ENCODE measurements around the gene TRIO.

TRIO gene

GRCh38 chr5:14281746-14282181 lies 138.6 kb downstream of the TRIO start:
- Histone ChIP-seq H3K9ac (ENCODE audit: low read length) (no peak overlapping the region), H3K4me1 (ENCODE audit: control insufficient read depth in 1 of 2, insufficient read depth in 2 of 2, low read length in 2 of 2) (peaks cover 0 to 14% of the 10 kb centered on the region in 2 experiments), H3K18ac (ENCODE audit: low read length) (no peak overlapping the region), H3K14ac (ENCODE audit: low read length) (no peak overlapping the region), H3K4ac (ENCODE audit: low read depth, low read length) (no peak overlapping the region), H2BK120ac (ENCODE audit: insufficient read depth, low read length, poor library complexity) (no peak overlapping the region), H3K4me2 (ENCODE audit: low read length) (no peak overlapping the region), H3K79me2 (ENCODE audit: control insufficient read depth, insufficient read depth, low read length, poor library complexity) (peaks cover 3% of the 10 kb centered on the region), H4K8ac (ENCODE audit: low read depth, low read length) (no peak overlapping the region), H3K27ac (ENCODE audit: low read depth, low read length) (no peak overlapping the region), H2BK12ac (ENCODE audit: low read length) (no peak overlapping the region), H3K79me1 (ENCODE audit: low read length) (no peaks in the 10 kb centered on the region), H3K9me3 (ENCODE audit: insufficient read depth, low read depth, low read length) (no peaks in the 10 kb centered on the region), H3K27me3 (ENCODE audit: insufficient read depth, low read length) (no peaks in the 10 kb centered on the region), H4K12ac (ENCODE audit: low read depth, low read length) (no peak overlapping the region), H3K4me3 (ENCODE audit: low read depth, low read length) (no peak overlapping the region), H2BK5ac (ENCODE audit: low read depth, low read length, poor library complexity) (no peak overlapping the region), H2AFZ (ENCODE audit: insufficient read depth, low read length, poor library complexity) (no peak overlapping the region), H3K36me3 (ENCODE audit: control insufficient read depth in 1 of 2, insufficient read depth in 2 of 2, low read length in 2 of 2) (peaks cover 3 to 5% of the 10 kb centered on the region in 2 experiments), H4K91ac (ENCODE audit: low read depth, low read length) (no peak overlapping the region), H2AK5ac (ENCODE audit: low read length) (no peak overlapping the region), H3K23ac (ENCODE audit: low read length) (no peak overlapping the region)
- DNase-seq: peak; percentile 30 to 52
- no CpG with 5 or more reads among the region's 3 CpGs for WGBS (ENCODE audit: extremely low coverage, insufficient coverage, insufficient read length)

- Histone ChIP-seq H3K79me1 (ENCODE audit: low read length) (no peaks in the 10 kb centered on the region), H4K8ac (ENCODE audit: low read depth, low read length) (no peak overlapping the region), H2BK120ac (ENCODE audit: insufficient read depth, low read length, poor library complexity) (no peak overlapping the region), H4K12ac (ENCODE audit: low read depth, low read length) (no peak overlapping the region), H3K4me1 (ENCODE audit: control insufficient read depth in 1 of 2, insufficient read depth in 2 of 2, low read length in 2 of 2) (peaks cover 0 to 14% of the 10 kb centered on the region in 2 experiments), H3K18ac (ENCODE audit: low read length) (no peak overlapping the region), H3K23ac (ENCODE audit: low read length) (no peak overlapping the region), H3K9me3 (ENCODE audit: insufficient read depth, low read depth, low read length) (no peaks in the 10 kb centered on the region), H2BK5ac (ENCODE audit: low read depth, low read length, poor library complexity) (no peak overlapping the region), H4K91ac (ENCODE audit: low read depth, low read length) (no peak overlapping the region), H3K9ac (ENCODE audit: low read length) (no peak overlapping the region), H3K4me3 (ENCODE audit: low read depth, low read length) (no peak overlapping the region), H2BK12ac (ENCODE audit: low read length) (no peak overlapping the region), H3K4ac (ENCODE audit: low read depth, low read length) (no peak overlapping the region), H3K36me3 (ENCODE audit: control insufficient read depth in 1 of 2, insufficient read depth in 2 of 2, low read length in 2 of 2) (peaks cover 4 to 8% of the 10 kb centered on the region in 2 experiments), H2AK5ac (ENCODE audit: low read length) (no peak overlapping the region), H3K4me2 (ENCODE audit: low read length) (no peak overlapping the region), H3K79me2 (ENCODE audit: control insufficient read depth, insufficient read depth, low read length, poor library complexity) (peaks cover 2% of the 10 kb centered on the region), H3K27me3 (ENCODE audit: insufficient read depth, low read length) (no peaks in the 10 kb centered on the region), H2AFZ (ENCODE audit: insufficient read depth, low read length, poor library complexity) (no peak overlapping the region), H3K14ac (ENCODE audit: low read length) (no peak overlapping the region), H3K27ac (ENCODE audit: low read depth, low read length) (no peak overlapping the region)
- DNase-seq: no peak
- WGBS (ENCODE audit: extremely low coverage, insufficient coverage, insufficient read length): no CpG with 5 or more reads among the region's 4 CpGs
Measured at GRCh38 chr5:14283139-14283538, 140.0 kb downstream of the TRIO start.

GRCh38 chr5:14284392-14285148 lies 141.4 kb downstream of the TRIO start:
- no peak overlapping the region for H3K14ac ChIP-seq (ENCODE audit: low read length)
- H3K4ac ChIP-seq (ENCODE audit: low read depth, low read length): no peak overlapping the region
- H3K4me1 ChIP-seq (ENCODE audit: control insufficient read depth in 1 of 2, insufficient read depth in 2 of 2, low read length in 2 of 2): peaks cover 0 to 14% of the 10 kb centered on the region in 2 experiments
- H4K12ac ChIP-seq (ENCODE audit: low read depth, low read length): no peak overlapping the region
- no peaks in the 10 kb centered on the region for H3K27me3 ChIP-seq (ENCODE audit: insufficient read depth, low read length)
- H3K4me3 ChIP-seq (ENCODE audit: low read depth, low read length): no peak overlapping the region
- H2AFZ ChIP-seq (ENCODE audit: insufficient read depth, low read length, poor library complexity): no peak overlapping the region
- H3K79me2 ChIP-seq (ENCODE audit: control insufficient read depth, insufficient read depth, low read length, poor library complexity): peaks cover 1% of the 10 kb centered on the region
- H3K36me3 ChIP-seq (ENCODE audit: control insufficient read depth in 1 of 2, insufficient read depth in 2 of 2, low read length in 2 of 2): peaks cover 4 to 15% of the 10 kb centered on the region in 2 experiments
- H2AK5ac ChIP-seq (ENCODE audit: low read length): no peak overlapping the region
- no peak overlapping the region for H3K9ac ChIP-seq (ENCODE audit: low read length)
- no peak overlapping the region for H2BK5ac ChIP-seq (ENCODE audit: low read depth, low read length, poor library complexity)
- no peak overlapping the region for H3K23ac ChIP-seq (ENCODE audit: low read length)
- H4K91ac ChIP-seq (ENCODE audit: low read depth, low read length): no peak overlapping the region
- peak overlapping the region; percentile 35 for H3K27ac ChIP-seq (ENCODE audit: low read depth, low read length)
- no peak overlapping the region for H3K18ac ChIP-seq (ENCODE audit: low read length)
- no peaks in the 10 kb centered on the region for H3K79me1 ChIP-seq (ENCODE audit: low read length)
- H3K4me2 ChIP-seq (ENCODE audit: low read length): peak overlapping the region; percentile 31
- no peak overlapping the region for H4K8ac ChIP-seq (ENCODE audit: low read depth, low read length)
- H2BK12ac ChIP-seq (ENCODE audit: low read length): no peak overlapping the region
- WGBS (ENCODE audit: extremely low coverage, insufficient coverage, insufficient read length): no CpG with 5 or more reads among the region's 12 CpGs
- H2BK120ac ChIP-seq (ENCODE audit: insufficient read depth, low read length, poor library complexity): no peak overlapping the region
- no peaks in the 10 kb centered on the region for H3K9me3 ChIP-seq (ENCODE audit: insufficient read depth, low read depth, low read length)
- peak; percentile 26 to 38 for DNase-seq

GRCh38 chr5:14286007-14286406 lies 142.9 kb downstream of the TRIO start:
- H2BK5ac ChIP-seq (ENCODE audit: low read depth, low read length, poor library complexity): no peak overlapping the region
- peaks cover 1% of the 10 kb centered on the region for H3K79me2 ChIP-seq (ENCODE audit: control insufficient read depth, insufficient read depth, low read length, poor library complexity)
- H2BK12ac ChIP-seq (ENCODE audit: low read length): no peak overlapping the region
- no peaks in the 10 kb centered on the region for H3K79me1 ChIP-seq (ENCODE audit: low read length)
- H3K4me2 ChIP-seq (ENCODE audit: low read length): no peak overlapping the region
- no peak overlapping the region for H4K12ac ChIP-seq (ENCODE audit: low read depth, low read length)
- no peak overlapping the region for H4K8ac ChIP-seq (ENCODE audit: low read depth, low read length)
- WGBS (ENCODE audit: extremely low coverage, insufficient coverage, insufficient read length): no CpG with 5 or more reads among the region's 3 CpGs
- H3K23ac ChIP-seq (ENCODE audit: low read length): no peak overlapping the region
- no peak overlapping the region for H3K18ac ChIP-seq (ENCODE audit: low read length)
- H3K9me3 ChIP-seq (ENCODE audit: insufficient read depth, low read depth, low read length): no peaks in the 10 kb centered on the region
- no peak overlapping the region for H3K14ac ChIP-seq (ENCODE audit: low read length)
- H3K4me3 ChIP-seq (ENCODE audit: low read depth, low read length): no peak overlapping the region
- no peaks in the 10 kb centered on the region for H3K27me3 ChIP-seq (ENCODE audit: insufficient read depth, low read length)
- no peak overlapping the region for H4K91ac ChIP-seq (ENCODE audit: low read depth, low read length)
- no peak overlapping the region for H3K4ac ChIP-seq (ENCODE audit: low read depth, low read length)
- no peak overlapping the region for H2BK120ac ChIP-seq (ENCODE audit: insufficient read depth, low read length, poor library complexity)
- H3K4me1 ChIP-seq (ENCODE audit: control insufficient read depth in 1 of 2, insufficient read depth in 2 of 2, low read length in 2 of 2): peaks cover 2 to 14% of the 10 kb centered on the region in 2 experiments
- H2AK5ac ChIP-seq (ENCODE audit: low read length): no peak overlapping the region
- no peak for DNase-seq
- H3K9ac ChIP-seq (ENCODE audit: low read length): no peak overlapping the region
- H3K27ac ChIP-seq (ENCODE audit: low read depth, low read length): no peak overlapping the region
- no peak overlapping the region for H2AFZ ChIP-seq (ENCODE audit: insufficient read depth, low read length, poor library complexity)
- H3K36me3 ChIP-seq (ENCODE audit: control insufficient read depth in 1 of 2, insufficient read depth in 2 of 2, low read length in 2 of 2): peaks cover 8 to 19% of the 10 kb centered on the region in 2 experiments

Measured in trophoblast cell (in vitro differentiated cells and primary cell).